Activated effector memory CD4-positive, alpha-beta T cell treated with anti-CD3 and anti-CD28 coated beads, Interleukin-2, amount 50 U/mL, for 16 hours (primary cell): ENCODE data around the gene NTN3.
A peak's percentile ranks its signal among the peaks of the same experiment; 100 is the strongest.

ENCODE experiments used
- DNase-seq: peaks from one replicate; pipeline ENCODE4 v3.0.0-alpha.2; 2020

Gene NTN3

DNA sequence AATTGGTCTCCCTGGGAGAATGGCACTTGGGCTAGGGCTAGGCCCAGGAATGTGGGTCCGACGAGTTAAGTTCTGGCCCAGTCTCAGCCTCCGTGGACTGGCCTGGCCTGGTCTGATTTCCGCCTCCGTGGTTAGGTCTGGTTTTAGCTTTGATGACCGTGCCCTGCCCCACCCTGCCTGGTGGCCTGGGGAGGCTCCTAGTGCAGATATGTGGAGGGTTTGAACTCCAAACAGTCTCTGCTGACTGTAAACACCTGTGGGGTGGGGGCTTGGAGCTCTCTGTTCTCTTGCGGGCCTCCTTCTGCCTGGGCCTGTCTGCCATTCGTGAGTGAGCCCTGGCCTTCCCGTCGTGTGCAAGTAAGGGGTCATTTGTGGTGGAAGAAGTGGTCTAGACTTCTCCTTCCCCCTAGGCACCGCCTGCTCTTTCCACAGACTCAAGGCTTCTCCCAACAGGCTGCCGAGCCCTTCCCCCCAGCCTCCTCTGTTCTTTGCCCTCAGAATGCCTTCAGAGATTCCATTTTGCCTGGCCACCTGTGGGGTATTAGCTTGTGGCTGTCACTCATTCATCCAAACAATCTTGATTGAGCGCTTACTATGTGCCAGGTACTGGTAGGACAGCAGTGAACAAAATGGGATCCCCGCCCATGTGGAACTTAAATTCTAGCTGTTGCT lies 44.2 kb downstream of the NTN3 start:
- peak; percentile 64 for DNase-seq

DNA sequence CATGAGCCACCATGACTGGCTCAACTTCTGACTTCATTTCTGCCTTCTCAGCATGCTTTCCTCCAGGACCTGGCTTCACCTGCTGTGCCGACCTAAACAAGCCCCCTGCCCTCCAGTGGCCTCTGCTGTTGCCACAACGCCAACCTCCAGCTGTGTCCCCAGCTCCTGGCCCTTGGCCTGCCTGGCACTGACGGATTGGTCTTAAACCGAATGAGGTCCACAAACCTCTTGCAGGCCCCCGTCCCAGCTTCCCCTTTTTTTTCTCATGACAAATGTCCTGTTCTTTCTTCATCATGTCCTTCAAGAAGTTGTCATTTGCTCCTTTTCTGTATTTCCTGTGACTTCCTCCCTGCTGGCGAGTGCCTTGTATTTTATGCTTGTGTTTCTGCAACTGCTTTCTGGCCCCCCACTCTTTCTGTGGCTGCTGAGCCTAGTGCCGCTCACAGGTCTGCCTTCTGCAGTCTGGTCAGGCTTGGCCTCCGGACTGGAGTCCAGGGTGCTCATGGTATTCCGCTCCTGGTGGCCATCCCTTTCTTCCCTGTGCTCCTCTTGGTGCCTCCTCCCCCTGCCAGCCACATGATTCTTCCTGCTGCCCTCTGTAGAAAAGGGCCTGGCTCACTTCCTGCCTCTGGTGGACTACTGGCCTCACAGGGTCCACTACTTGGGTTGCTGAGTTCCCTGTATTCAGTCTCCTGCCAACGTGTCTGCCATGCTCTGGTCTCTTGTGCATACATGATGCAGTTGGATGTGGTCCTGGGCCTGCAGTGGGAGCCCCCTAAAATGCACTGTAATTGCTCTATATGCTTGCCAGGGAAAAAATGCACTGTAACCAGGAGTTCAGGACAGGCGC lies 45.5 kb downstream of the NTN3 start:
- no peak for DNase-seq

DNA sequence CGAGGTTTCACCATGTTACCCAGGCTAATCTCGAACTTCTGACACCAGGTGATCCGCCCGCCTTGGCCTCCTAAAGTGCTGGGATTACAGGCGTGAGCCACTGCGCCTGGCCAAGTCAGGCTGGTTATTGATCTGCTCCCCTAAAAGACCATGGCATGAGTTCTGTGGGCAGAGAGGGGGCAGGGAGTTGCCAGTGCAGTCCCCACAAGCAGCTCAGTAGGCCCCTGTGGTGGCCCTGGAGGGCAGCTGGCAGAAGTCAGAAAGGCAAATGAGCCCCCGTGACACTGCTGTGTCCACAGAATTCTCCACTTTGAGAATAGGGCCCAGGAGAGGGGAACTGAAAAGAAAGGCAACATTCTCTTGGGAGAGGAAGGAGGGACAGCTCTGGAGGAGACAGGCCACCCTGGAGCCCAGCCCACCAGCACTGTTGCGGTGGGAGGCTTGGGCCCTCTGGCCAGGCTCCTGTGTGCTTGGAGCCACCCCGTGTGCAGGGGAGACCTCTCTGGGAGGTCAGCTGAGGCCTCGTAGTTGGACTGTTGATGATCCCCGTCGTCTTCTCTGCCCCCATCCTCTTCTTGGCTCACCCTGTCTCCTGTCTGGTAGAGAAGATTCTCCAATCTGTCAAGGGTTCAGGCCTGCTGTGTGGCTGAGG lies 47.0 kb downstream of the NTN3 start:
- DNase-seq = no peak

DNA sequence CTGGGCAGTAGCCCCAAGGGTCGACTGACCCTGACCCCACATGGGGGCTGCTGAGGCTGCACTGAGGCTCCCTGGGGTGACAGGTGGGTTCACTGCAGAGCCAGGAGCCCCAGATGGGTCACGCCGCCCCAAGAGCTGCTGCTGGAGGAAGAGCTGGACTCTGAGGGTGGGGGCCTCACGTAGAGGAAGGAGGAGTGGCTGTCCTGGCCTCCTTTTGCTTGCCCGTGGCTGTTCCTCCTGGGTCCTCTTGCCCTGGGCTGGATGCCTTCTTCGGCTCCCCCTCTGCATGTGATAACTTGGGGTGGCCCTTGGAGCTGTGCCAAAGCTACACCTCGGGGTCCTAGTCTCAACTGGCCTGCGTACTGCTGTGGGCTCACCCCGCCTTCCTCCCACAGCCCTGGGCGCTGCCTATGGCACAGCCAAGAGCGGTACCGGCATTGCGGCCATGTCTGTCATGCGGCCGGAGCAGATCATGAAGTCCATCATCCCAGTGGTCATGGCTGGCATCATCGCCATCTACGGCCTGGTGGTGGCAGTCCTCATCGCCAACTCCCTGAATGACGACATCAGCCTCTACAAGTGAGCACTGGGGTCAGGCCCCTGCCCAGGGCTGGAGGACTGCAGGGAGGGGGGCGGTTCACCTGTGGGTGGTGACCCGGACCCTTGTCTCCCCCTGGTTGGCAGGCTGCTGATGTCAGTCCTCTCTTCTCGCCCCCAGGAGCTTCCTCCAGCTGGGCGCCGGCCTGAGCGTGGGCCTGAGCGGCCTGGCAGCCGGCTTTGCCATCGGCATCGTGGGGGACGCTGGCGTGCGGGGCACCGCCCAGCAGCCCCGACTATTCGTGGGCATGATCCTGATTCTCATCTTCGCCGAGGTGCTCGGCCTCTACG lies 48.0 kb downstream of the NTN3 start:
- DNase-seq = no peak

DNA sequence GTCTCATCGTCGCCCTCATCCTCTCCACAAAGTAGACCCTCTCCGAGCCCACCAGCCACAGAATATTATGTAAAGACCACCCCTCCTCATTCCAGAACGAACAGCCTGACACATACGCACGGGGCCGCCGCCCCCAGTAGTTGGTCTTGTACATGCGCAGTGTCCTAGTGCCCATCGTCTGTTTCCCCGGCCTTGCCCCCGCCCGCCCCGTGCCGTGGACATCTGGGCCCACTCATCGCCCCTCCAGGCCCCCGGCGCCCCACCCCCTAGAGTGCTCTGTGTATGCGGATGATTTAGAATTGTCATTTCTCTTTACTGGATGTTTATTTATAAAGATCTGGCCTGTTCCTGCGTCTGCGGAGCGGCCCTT lies 48.6 kb downstream of the NTN3 start:
- DNase-seq = no peak

DNA sequence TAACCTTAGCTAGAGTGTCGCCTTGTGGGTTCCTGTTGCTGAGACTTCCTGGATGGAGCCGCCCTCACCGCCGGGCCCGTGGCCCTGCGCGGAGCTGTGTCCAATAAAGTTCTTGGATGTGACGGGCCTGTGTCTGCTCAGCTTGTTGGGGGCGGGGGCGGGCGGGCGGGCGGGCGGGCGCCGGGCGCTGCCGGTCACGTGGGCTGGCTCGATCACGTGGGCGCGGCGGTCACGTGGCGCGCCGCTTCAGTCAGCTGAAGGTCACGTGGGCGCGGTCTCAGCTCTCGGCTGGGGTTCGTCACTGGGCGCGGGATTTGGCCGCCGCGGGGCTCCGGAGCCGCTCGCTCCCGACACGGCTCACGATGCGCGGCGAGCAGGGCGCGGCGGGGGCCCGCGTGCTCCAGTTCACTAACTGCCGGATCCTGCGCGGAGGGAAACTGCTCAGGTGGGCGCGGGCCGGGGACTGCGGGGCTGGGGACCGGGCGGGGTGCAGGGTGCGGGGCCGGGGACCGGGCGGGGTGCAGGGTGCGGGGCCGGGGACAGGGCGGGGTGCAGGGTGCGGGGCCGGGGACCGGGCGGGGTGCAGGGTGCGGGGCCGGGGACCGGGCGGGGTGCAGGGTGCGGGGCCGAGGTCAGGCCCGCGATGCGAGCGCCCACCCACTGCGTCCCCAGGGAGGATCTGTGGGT lies 49.1 kb downstream of the NTN3 start, which contains the start of gene AMDHD2:
TSS of gene AMDHD2 (plus strand) at position 275 of the 687 bp plus-strand sequence. CDS start at position 363, 88 bp downstream.
- DNase-seq = peak; percentile 96

DNA sequence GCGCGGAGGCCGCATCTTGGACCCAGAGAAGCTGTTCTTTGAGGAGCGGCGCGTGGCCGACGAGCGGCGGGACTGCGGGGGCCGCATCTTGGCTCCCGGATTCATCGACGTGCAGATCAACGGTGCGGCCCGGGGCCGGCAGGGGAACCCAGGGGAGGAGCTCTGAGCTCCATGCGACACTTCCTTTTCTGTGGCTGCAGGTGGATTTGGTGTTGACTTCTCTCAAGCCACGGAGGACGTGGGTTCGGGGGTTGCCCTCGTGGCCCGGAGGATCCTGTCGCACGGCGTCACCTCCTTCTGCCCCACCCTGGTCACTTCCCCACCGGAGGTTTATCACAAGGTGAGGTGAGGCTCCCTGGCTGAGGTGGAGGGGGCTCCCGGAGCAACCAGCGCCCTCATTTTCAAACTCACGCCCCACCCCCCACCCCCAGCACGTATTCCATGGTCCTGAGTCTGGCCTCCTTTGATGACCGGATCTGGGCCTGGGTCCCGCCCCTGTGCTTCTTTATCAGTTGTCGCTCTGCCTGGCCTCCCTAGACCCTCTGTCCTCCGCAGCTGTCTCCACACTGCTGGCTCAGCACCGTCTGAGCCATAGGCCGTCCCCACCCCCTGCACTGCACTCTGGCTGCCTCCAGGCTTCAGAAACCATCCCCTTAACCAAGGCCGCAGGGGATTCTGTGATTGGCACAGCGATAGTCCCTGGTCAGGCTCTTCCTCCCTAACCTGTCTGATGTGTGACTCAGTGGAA lies 49.9 kb downstream of the NTN3 start:
- DNase-seq = peak; percentile 87
